SK-N-SH (cell line): ENCODE measurements around the gene SCRN1.
A peak's percentile ranks its signal among the peaks of the same experiment; 100 is the strongest.

Experiments used
- CTCF ChIP-seq: fragments of 200-600 bp; sonication (generic); IDR thresholded peaks from 2 replicates; pipeline ENCODE4 v1.6.1; 2017; ENCODE audit warnings: antibody characterized with exemption, mild to moderate bottlenecking, moderate library complexity
- EP300 ChIP-seq, 2 experiments: IDR thresholded peaks; 2 replicates each; pipeline versions ENCODE4 v1.4.0 to v1.6.1; 2012; ENCODE audit warnings: borderline replicate concordance in 1 of 2, low read depth in 1 of 2, low read length in 1 of 2
- FOSL2 ChIP-seq: IDR thresholded peaks from 2 replicates; pipeline ENCODE4 v1.4.0; 2012; ENCODE audit warnings: low read depth, mild to moderate bottlenecking, moderate library complexity, borderline replicate concordance
- FOXM1 ChIP-seq: IDR thresholded peaks from 2 replicates; pipeline ENCODE4 v1.4.0; 2012; ENCODE audit warnings: low read depth, mild to moderate bottlenecking
- GATA2 ChIP-seq: sonication (generic); formaldehyde crosslinking; IDR thresholded peaks from 2 replicates; pipeline ENCODE4 v1.5.0; 2020; ENCODE audit warnings: mild to moderate bottlenecking, missing genetic modification reagents
- IRF3 ChIP-seq: fragments of 150-350 bp; IDR thresholded peaks from 2 replicates; pipeline ENCODE4 v1.6.1; 2016; ENCODE audit warnings: mild to moderate bottlenecking, low read depth, low read length
- JUND ChIP-seq: IDR thresholded peaks from 2 replicates; pipeline ENCODE4 v1.4.0; 2012
- MXI1 ChIP-seq: IDR thresholded peaks from 2 replicates; pipeline ENCODE4 v1.6.1; 2012; ENCODE audit warnings: mild to moderate bottlenecking, low read depth, low read length, improper control_type of control experiment
- NFIC ChIP-seq: IDR thresholded peaks from 2 replicates; pipeline ENCODE4 v1.4.0; 2012; ENCODE audit warnings: borderline replicate concordance
- PBX3 ChIP-seq: IDR thresholded peaks from 2 replicates; pipeline ENCODE4; 2012
- POLR2AphosphoS5 ChIP-seq: IDR thresholded peaks from 2 replicates; pipeline ENCODE4 v1.6.1; 2012; ENCODE audit warnings: low read depth, low read length
- RAD21 ChIP-seq: IDR thresholded peaks from 2 replicates; pipeline ENCODE4 v1.6.1; 2012; ENCODE audit warnings: mild to moderate bottlenecking, low read length
- SIN3A ChIP-seq: IDR thresholded peaks from 2 replicates; pipeline ENCODE4 v1.6.1; 2012; ENCODE audit warnings: low read depth, mild to moderate bottlenecking, low read length, moderate library complexity, borderline replicate concordance
- TF ChIP-seq, protein P1 (sequence below): IDR thresholded peaks from 2 replicates; pipeline ENCODE4 v1.4.0; 2012; ENCODE audit warnings: low read depth, borderline replicate concordance

DNA sequence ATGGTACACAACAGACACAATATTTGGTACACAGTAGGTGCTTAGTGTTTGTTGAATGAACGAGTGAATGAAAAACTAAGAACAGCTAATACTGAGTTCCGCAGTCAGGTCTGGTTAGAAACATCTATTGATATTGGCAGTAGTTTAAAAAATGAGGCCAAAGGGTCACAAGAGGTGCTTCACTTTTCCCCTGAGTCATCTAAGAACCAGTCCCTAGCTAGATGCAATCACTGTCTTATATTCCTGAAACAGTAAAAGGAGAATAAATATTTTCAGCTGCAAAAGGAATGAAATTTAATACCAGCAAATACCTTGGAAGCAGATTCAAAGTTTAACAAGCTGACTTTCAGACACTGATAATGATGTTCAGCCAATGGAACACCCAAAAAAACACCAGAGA is 54.5 kb downstream of the SCRN1 start:
- TF ChIP-seq NFIC = peak; percentile 54; the same call in 1 of the 2 replicates
- no peak for TF ChIP-seq CTCF
- TF ChIP-seq GATA2 (CRISPR knock-in tag) = no peak
- TF ChIP-seq IRF3 = no peak
- no peak for TF ChIP-seq FOXM1
- no peak for TF ChIP-seq RAD21
- TF ChIP-seq PBX3 = peak; percentile 53
- TF ChIP-seq POLR2AphosphoS5 = no peak; the same call in 1 of the 2 replicates
- TF ChIP-seq FOSL2 = peak; percentile 34
- peak in 1 of 2 experiments; percentile 33; a peak in 1 of 4 replicates for TF ChIP-seq EP300 (IDR thresholded peaks at IDR 0.05; ENCODE audit: borderline replicate concordance in 1 of 2, low read depth in 1 of 2, low read length in 1 of 2)
- TF ChIP-seq, protein P1, sequence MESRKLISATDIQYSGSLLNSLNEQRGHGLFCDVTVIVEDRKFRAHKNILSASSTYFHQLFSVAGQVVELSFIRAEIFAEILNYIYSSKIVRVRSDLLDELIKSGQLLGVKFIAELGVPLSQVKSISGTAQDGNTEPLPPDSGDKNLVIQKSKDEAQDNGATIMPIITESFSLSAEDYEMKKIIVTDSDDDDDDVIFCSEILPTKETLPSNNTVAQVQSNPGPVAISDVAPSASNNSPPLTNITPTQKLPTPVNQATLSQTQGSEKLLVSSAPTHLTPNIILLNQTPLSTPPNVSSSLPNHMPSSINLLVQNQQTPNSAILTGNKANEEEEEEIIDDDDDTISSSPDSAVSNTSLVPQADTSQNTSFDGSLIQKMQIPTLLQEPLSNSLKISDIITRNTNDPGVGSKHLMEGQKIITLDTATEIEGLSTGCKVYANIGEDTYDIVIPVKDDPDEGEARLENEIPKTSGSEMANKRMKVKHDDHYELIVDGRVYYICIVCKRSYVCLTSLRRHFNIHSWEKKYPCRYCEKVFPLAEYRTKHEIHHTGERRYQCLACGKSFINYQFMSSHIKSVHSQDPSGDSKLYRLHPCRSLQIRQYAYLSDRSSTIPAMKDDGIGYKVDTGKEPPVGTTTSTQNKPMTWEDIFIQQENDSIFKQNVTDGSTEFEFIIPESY = no peak
- TF ChIP-seq SIN3A = no peak
- peak; percentile 46 for TF ChIP-seq JUND
- no peak for TF ChIP-seq MXI1
